ENCODE results near the gene CKAP2L.

GRCh38 chr2:112728029-112728362, 36.4 kb downstream of the CKAP2L start:
- TF ChIP-seq, protein P1, sequence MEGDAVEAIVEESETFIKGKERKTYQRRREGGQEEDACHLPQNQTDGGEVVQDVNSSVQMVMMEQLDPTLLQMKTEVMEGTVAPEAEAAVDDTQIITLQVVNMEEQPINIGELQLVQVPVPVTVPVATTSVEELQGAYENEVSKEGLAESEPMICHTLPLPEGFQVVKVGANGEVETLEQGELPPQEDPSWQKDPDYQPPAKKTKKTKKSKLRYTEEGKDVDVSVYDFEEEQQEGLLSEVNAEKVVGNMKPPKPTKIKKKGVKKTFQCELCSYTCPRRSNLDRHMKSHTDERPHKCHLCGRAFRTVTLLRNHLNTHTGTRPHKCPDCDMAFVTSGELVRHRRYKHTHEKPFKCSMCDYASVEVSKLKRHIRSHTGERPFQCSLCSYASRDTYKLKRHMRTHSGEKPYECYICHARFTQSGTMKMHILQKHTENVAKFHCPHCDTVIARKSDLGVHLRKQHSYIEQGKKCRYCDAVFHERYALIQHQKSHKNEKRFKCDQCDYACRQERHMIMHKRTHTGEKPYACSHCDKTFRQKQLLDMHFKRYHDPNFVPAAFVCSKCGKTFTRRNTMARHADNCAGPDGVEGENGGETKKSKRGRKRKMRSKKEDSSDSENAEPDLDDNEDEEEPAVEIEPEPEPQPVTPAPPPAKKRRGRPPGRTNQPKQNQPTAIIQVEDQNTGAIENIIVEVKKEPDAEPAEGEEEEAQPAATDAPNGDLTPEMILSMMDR (IDR thresholded peaks at IDR 0.05; ENCODE audit: low read length): no peak
- TF ChIP-seq EZH2 (optimal IDR thresholded peaks at IDR 0.05; ENCODE audit: low read depth, low read length): no peak

Data from MM.1S (cell line).